Activated naive CD8-positive, alpha-beta T cell (primary cell): ENCODE data around the gene TRAF3IP1.
A peak's percentile ranks its signal among the peaks of the same experiment; 100 is the strongest.
"Not testable (repeated sequence)": the region's sequence is repeated elsewhere in the genome, so short reads cannot be mapped to it uniquely, and the experiment has no call there.

ENCODE experiments used
- H3K27ac Mint-ChIP-seq: one replicate; pipeline ENCODE4 v1.8.0; 2021; ENCODE audit warnings: mixed read lengths
- H3K27me3 Mint-ChIP-seq: one replicate; pipeline ENCODE4 v1.8.0; 2021; ENCODE audit warnings: mixed read lengths
- H3K36me3 Mint-ChIP-seq: one replicate; pipeline ENCODE4 v1.8.0; 2021; ENCODE audit warnings: mixed read lengths
- H3K4me1 Mint-ChIP-seq: one replicate; pipeline ENCODE4 v1.8.0; 2021; ENCODE audit warnings: low read depth, mixed read lengths
- H3K4me3 Mint-ChIP-seq: one replicate; pipeline ENCODE4 v1.8.0; 2021; ENCODE audit warnings: mild to moderate bottlenecking, mixed read lengths
- H3K9me3 Mint-ChIP-seq: one replicate; pipeline ENCODE4 v1.8.0; 2021; ENCODE audit warnings: low read depth, mixed read lengths

The TRAF3IP1 gene

GRCh38 chr2:238434846-238435751, 114.8 kb downstream of the TRAF3IP1 start:
- Mint-ChIP-seq H3K27me3 (no peaks in the 10 kb centered on the region), H3K27ac (no peak overlapping the region), H3K4me1 (peaks cover 59% of the 10 kb centered on the region), H3K36me3 (peaks cover 20% of the 10 kb centered on the region), H3K9me3 (peaks cover 5% of the 10 kb centered on the region), H3K4me3 (no peak overlapping the region)

- peaks cover 17% of the 10 kb centered on the region for H3K36me3 Mint-ChIP-seq
- H3K27ac Mint-ChIP-seq: no peak overlapping the region
- no peak overlapping the region for H3K4me3 Mint-ChIP-seq
- H3K4me1 Mint-ChIP-seq: peaks cover 59% of the 10 kb centered on the region
- no peaks in the 10 kb centered on the region for H3K27me3 Mint-ChIP-seq
- H3K9me3 Mint-ChIP-seq: no peaks in the 10 kb centered on the region
Measured at GRCh38 chr2:238435752-238436096, 115.4 kb downstream of the TRAF3IP1 start.

- Mint-ChIP-seq H3K4me3 (peak overlapping the region; percentile 53), H3K27me3 (no peaks in the 10 kb centered on the region), H3K27ac (peak overlapping the region; percentile 79), H3K4me1 (peaks cover 70% of the 10 kb centered on the region), H3K36me3 (peaks cover 22% of the 10 kb centered on the region), H3K9me3 (no peaks in the 10 kb centered on the region)
Measured at GRCh38 chr2:238438856-238439849, 118.8 kb downstream of the TRAF3IP1 start.

- Mint-ChIP-seq H3K27me3 (no peaks in the 10 kb centered on the region), H3K4me1 (peaks cover 66% of the 10 kb centered on the region), H3K36me3 (peaks cover 20% of the 10 kb centered on the region), H3K27ac (peak overlapping the region; percentile 79), H3K9me3 (no peaks in the 10 kb centered on the region), H3K4me3 (peak overlapping the region; percentile 30)
Measured at GRCh38 chr2:238439917-238440316, 119.6 kb downstream of the TRAF3IP1 start.

GRCh38 chr2:238440331-238440730, 120.0 kb downstream of the TRAF3IP1 start:
- Mint-ChIP-seq H3K4me1 (peaks cover 66% of the 10 kb centered on the region), H3K4me3 (no peak overlapping the region), H3K27ac (peak overlapping the region; percentile 79), H3K27me3 (no peaks in the 10 kb centered on the region), H3K9me3 (no peaks in the 10 kb centered on the region), H3K36me3 (peaks cover 20% of the 10 kb centered on the region)

GRCh38 chr2:238440767-238441166, 120.4 kb downstream of the TRAF3IP1 start:
- no peak overlapping the region for H3K4me3 Mint-ChIP-seq
- H3K27ac Mint-ChIP-seq: peak overlapping the region; percentile 79
- no peaks in the 10 kb centered on the region for H3K9me3 Mint-ChIP-seq
- peaks cover 20% of the 10 kb centered on the region for H3K36me3 Mint-ChIP-seq
- H3K4me1 Mint-ChIP-seq: peaks cover 66% of the 10 kb centered on the region
- H3K27me3 Mint-ChIP-seq: no peaks in the 10 kb centered on the region

- H3K27me3 Mint-ChIP-seq: no peaks in the 10 kb centered on the region
- peaks cover 20% of the 10 kb centered on the region for H3K36me3 Mint-ChIP-seq
- no peak overlapping the region for H3K4me3 Mint-ChIP-seq
- peaks cover 62% of the 10 kb centered on the region for H3K4me1 Mint-ChIP-seq
- peak overlapping the region; percentile 83 for H3K27ac Mint-ChIP-seq
- no peaks in the 10 kb centered on the region for H3K9me3 Mint-ChIP-seq
Measured at GRCh38 chr2:238441262-238442114, 121.2 kb downstream of the TRAF3IP1 start.

GRCh38 chr2:238442257-238442656, 121.9 kb downstream of the TRAF3IP1 start:
- peak overlapping the region; percentile 11 for H3K27ac Mint-ChIP-seq
- H3K27me3 Mint-ChIP-seq, H3K9me3 Mint-ChIP-seq, H3K4me3 Mint-ChIP-seq: not testable (repeated sequence)
- peaks cover 18% of the 10 kb centered on the region for H3K36me3 Mint-ChIP-seq
- H3K4me1 Mint-ChIP-seq: peaks cover 58% of the 10 kb centered on the region

- no peak overlapping the region for H3K4me3 Mint-ChIP-seq
Measured at GRCh38 chr2:238444242-238444641, 123.9 kb downstream of the TRAF3IP1 start.

GRCh38 chr2:238445409-238446190, 125.3 kb downstream of the TRAF3IP1 start:
- Mint-ChIP-seq H3K36me3 (peaks cover 5% of the 10 kb centered on the region), H3K27me3 (no peaks in the 10 kb centered on the region), H3K4me3 (no peak overlapping the region), H3K4me1 (peaks cover 33% of the 10 kb centered on the region), H3K27ac (no peak overlapping the region), H3K9me3 (no peaks in the 10 kb centered on the region)

More at GRCh38 chr2:238444242-238444641, 123.9 kb downstream of the TRAF3IP1 start:
- H3K9me3 Mint-ChIP-seq: no peaks in the 10 kb centered on the region
- no peaks in the 10 kb centered on the region for H3K27me3 Mint-ChIP-seq
- peaks cover 12% of the 10 kb centered on the region for H3K36me3 Mint-ChIP-seq
- no peak overlapping the region for H3K27ac Mint-ChIP-seq
- peaks cover 47% of the 10 kb centered on the region for H3K4me1 Mint-ChIP-seq

- no peaks in the 10 kb centered on the region for H3K9me3 Mint-ChIP-seq
- H3K36me3 Mint-ChIP-seq: peaks cover 5% of the 10 kb centered on the region
- H3K27me3 Mint-ChIP-seq: no peaks in the 10 kb centered on the region
- no peak overlapping the region for H3K27ac Mint-ChIP-seq
- H3K4me1 Mint-ChIP-seq: peaks cover 28% of the 10 kb centered on the region
- H3K4me3 Mint-ChIP-seq: no peak overlapping the region
Measured at GRCh38 chr2:238446371-238446770, 126.1 kb downstream of the TRAF3IP1 start.

- no peaks in the 10 kb centered on the region for H3K9me3 Mint-ChIP-seq
- H3K4me3 Mint-ChIP-seq: no peak overlapping the region
- H3K4me1 Mint-ChIP-seq: peaks cover 10% of the 10 kb centered on the region
- no peaks in the 10 kb centered on the region for H3K27me3 Mint-ChIP-seq
- peaks cover 3% of the 10 kb centered on the region for H3K36me3 Mint-ChIP-seq
- H3K27ac Mint-ChIP-seq: peak overlapping the region; percentile 61
Measured at GRCh38 chr2:238448031-238448955, 128.0 kb downstream of the TRAF3IP1 start.

GRCh38 chr2:238449241-238449640, 128.9 kb downstream of the TRAF3IP1 start:
- Mint-ChIP-seq H3K4me3 (no peak overlapping the region), H3K9me3 (no peaks in the 10 kb centered on the region), H3K27me3 (no peaks in the 10 kb centered on the region), H3K27ac (no peak overlapping the region), H3K4me1 (peaks cover 4% of the 10 kb centered on the region), H3K36me3 (peaks cover 3% of the 10 kb centered on the region)
